Common myeloid progenitor, CD34-positive (primary cell): ENCODE results near the gene GNAL.

ENCODE experiments used
- CTCF ChIA-PET: fragments of 350-600 bp; sonication (Branson Sonifier 250); formaldehyde crosslinking; loops from one replicate; lab custom pipeline; 2021; ENCODE audit warnings: antibody characterized with exemption; lab: Charles Lee
- POLR2A ChIA-PET: fragments of 350-600 bp; sonication (Branson Sonifier 250); formaldehyde crosslinking; loops from one replicate; lab custom pipeline; 2021; ENCODE audit warnings: antibody characterized with exemption; lab: Charles Lee
- DNase-seq, 3 donors: peaks; one replicate each; pipeline versions ENCODE4 v3.0.0 to v3.0.0-alpha.2; 2013
- H3K27ac ChIP-seq, 2 experiments: 1 replicate in 1 of 2; 2 replicates in 1 of 2; pipeline ENCODE4 v1.7.0; 2013; ENCODE audit warnings: inconsistent platforms in 2 of 2, low read length in 2 of 2, mild to moderate bottlenecking in 2 of 2, low read depth in 1 of 2, moderate library complexity in 1 of 2; ENCODE audit not compliant: severe bottlenecking in 2 of 2, insufficient read depth in 1 of 2, poor library complexity in 1 of 2
- H3K27me3 ChIP-seq, 5 experiments: replicated peaks in 2 of 5; 1 replicate in 3 of 5; 2 replicates in 2 of 5; pipeline versions ENCODE4 v1.6.1 to v1.7.0; 2013; ENCODE audit warnings: low read length in 4 of 5, mild to moderate bottlenecking in 2 of 5, moderate library complexity in 2 of 5, inconsistent platforms in 1 of 5; ENCODE audit not compliant: insufficient read depth in 5 of 5, control insufficient read depth in 4 of 5
- H3K36me3 ChIP-seq, 4 experiments: 1 replicate in 2 of 4; 2 replicates in 2 of 4; pipeline versions ENCODE4 v1.6.1 to v1.7.0; 2013; ENCODE audit warnings: low read length in 3 of 4, control low read depth in 1 of 4, mild to moderate bottlenecking in 1 of 4; ENCODE audit not compliant: control insufficient read depth in 4 of 4, insufficient read depth in 4 of 4
- H3K4me1 ChIP-seq, 4 experiments: 1 replicate in 3 of 4; 2 replicates in 1 of 4; pipeline versions ENCODE4 v1.6.1 to v1.7.1; 2013; ENCODE audit warnings: low read length in 3 of 4, mild to moderate bottlenecking in 3 of 4, control low read depth in 1 of 4, inconsistent platforms in 1 of 4, moderate library complexity in 1 of 4; ENCODE audit not compliant: control insufficient read depth in 4 of 4, insufficient read depth in 4 of 4; ENCODE audit errors: control extremely low read depth in 1 of 4
- H3K4me3 ChIP-seq, 7 experiments: 1 replicate in 4 of 7; 2 replicates in 3 of 7; pipeline versions ENCODE4 v1.5.1 to v1.7.0; 2013; ENCODE audit warnings: mild to moderate bottlenecking in 7 of 7, low read length in 6 of 7, moderate library complexity in 6 of 7, inconsistent platforms in 2 of 7, low read depth in 2 of 7, control low read depth in 1 of 7; ENCODE audit not compliant: insufficient read depth in 4 of 7, control insufficient read depth in 1 of 7; ENCODE audit errors: extremely low read depth in 1 of 7
- H3K9me3 ChIP-seq, 5 experiments: 1 replicate in 4 of 5; 2 replicates in 1 of 5; pipeline versions ENCODE4 v1.6.1 to v1.7.1; 2013; ENCODE audit warnings: low read length in 4 of 5, mild to moderate bottlenecking in 2 of 5, inconsistent platforms in 1 of 5, low read depth in 1 of 5, moderate library complexity in 1 of 5; ENCODE audit not compliant: control insufficient read depth in 4 of 5, insufficient read depth in 2 of 5; ENCODE audit errors: control extremely low read depth in 1 of 5
- WGBS: methylation state at CpG from one replicate; pipeline ENCODE4 v1.1.5; 2013; ENCODE audit not compliant: insufficient coverage; 5-methylcytosine and 5-hydroxymethylcytosine counted together

Gene GNAL

DNA sequence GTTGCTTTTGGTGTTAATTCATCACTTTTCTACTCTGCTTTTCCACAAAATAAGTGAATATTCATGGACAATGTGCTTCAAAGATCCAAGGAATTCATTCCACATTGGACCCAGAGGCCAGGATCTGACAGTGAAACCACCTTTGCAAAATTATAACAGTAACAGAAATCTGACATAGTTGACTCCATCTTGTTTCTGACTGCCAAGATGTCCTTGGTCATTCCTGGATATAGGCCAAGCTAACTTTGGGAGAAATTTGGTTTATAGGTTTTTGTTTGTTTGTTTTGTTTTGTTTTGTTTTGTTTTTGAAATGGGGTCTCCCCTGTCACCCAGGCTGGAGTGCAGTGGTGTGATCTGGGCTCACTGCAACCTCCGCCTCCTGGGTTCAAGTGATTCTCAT, 208.7 kb downstream of the GNAL start:
- no CpG with 5 or more reads among the region's 1 CpG for WGBS
- H3K36me3 ChIP-seq, result peaks cover 2 to 28% (median 13%) of the 10 kb centered on the region in 4 experiments
- ChIA-PET POLR2A (no interaction called here), CTCF (no interaction called here)
- no peak for DNase-seq
- peaks cover 0 to 10% (median 4%) of the 10 kb centered on the region in 4 experiments for H3K4me1 ChIP-seq
- no peaks in the 10 kb centered on the region for H3K27me3 ChIP-seq
- H3K4me3 ChIP-seq, result no peak overlapping the region
- no peaks in the 10 kb centered on the region for H3K9me3 ChIP-seq
- no peak overlapping the region for H3K27ac ChIP-seq

DNA sequence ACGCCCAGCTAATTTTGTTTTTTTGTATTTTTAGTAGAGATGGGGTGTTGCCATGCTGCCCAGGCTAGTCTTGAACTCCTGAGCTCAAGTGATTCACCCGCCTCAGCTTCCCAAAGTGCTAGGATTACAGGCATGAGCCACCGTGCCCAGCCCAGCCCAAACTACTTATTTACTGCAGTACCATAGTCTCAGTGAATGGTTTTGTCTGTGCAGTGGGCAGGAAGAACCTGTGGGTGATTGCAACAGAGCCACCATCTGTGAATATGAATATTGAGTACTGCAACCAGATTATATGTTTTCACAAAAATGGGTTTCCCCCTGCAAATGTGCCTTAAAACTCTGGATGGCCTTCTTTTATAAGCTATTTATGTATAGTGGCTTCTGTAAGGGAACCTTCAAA, 210.0 kb downstream of the GNAL start:
- ChIA-PET CTCF (interaction anchor here (0.6 to 1.0 kb wide), 2 partner anchors 14 to 66 kb away, joined by 3 read pairs; no protein-coding TSS in a partner anchor), POLR2A (no interaction called here)
- peaks cover 2 to 34% (median 12%) of the 10 kb centered on the region in 4 experiments for H3K36me3 ChIP-seq
- H3K27ac ChIP-seq, result no peak overlapping the region
- H3K27me3 ChIP-seq, result no peaks in the 10 kb centered on the region
- WGBS, result 100% methylated on average over 1 of the region's 3 CpGs
- peaks cover 0 to 5% (median 2%) of the 10 kb centered on the region in 4 experiments for H3K4me1 ChIP-seq
- H3K4me3 ChIP-seq, result no peak overlapping the region
- no peaks in the 10 kb centered on the region for H3K9me3 ChIP-seq
- no peak for DNase-seq

DNA sequence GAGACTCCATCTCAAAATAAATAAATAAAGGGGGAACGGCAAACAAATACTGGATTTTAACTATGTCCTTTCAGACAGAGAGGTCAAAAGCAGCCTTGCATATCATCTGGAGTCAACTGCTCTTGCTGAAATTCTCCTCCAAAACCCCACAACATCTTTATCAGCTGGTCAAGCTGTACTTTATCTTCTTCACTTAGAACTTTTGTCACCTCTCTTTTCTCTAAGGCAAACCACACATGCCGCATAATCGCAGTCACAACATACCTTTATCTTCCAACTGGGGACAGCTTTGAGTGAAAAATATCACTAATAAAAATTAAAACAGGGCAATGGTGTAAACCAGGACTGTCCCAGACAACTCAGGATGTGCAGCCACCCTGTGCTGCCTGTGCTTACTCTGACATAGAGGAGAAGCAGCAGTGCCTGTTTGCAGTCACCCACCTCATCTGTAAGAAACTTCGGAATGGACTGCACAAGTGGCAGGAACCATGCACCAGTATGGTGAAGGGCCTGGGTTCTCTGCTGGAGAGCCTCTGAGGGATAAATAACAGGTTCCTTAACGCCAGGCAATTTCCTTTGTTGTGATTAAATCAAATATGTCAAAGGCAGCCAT, 212.9 kb downstream of the GNAL start:
- POLR2A ChIA-PET, result no interaction called here
- no peaks in the 10 kb centered on the region for H3K9me3 ChIP-seq
- CTCF ChIA-PET, result interaction anchor here (1.0 kb wide), 1 partner anchor 13 kb away, joined by 3 read pairs; no protein-coding TSS in a partner anchor
- no peak overlapping the region for H3K4me3 ChIP-seq
- no peaks in the 10 kb centered on the region for H3K27me3 ChIP-seq
- DNase-seq, result peak in 1 of 3 donors; percentile 39
- peaks cover 0 to 39% (median 12%) of the 10 kb centered on the region in 4 experiments for H3K36me3 ChIP-seq
- H3K27ac ChIP-seq, result no peak overlapping the region
- WGBS, result 100% methylated on average over 1 of the region's 5 CpGs
- H3K4me1 ChIP-seq, result peaks cover 0 to 4% (median 3%) of the 10 kb centered on the region in 4 experiments

DNA sequence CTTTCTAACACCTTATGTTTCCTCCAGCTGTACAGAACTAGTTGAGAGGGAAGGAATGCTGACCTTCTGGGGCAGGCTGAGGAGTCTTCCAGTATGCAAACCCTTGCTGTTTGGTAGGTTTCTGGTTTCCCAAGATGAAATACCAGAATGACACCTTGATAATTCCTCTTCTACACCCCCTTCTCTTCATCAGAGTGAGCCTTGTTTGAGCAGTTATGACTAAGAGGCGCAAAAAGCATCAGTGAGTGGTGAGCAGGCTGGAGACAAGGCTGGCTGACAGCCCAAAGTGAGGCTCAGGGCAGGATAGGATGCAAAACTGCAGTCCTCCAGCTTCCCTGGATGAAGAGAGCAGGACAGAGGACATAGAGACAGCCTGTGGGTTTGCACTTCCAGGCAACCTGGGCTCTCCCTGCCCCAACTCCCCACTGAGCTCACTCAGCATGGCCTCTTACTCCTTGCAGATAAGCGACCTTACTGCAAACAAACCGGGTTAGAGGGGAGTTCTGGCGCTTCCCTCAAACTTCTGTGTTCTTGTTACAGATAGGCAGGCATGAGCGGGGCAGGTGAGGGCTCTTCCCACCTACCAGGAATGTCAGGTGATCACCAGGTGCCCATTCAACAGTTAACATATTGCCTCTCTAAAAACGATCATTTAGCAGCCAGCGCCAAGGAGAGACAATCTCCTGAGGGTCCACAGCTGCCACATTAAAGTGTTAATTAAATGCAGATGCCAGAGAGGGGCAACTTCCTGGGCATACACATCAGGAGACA, 213.6 kb downstream of the GNAL start:
- WGBS, result 95% methylated on average over 7 of the region's 7 CpGs
- H3K27me3 ChIP-seq, result no peaks in the 10 kb centered on the region
- no peaks in the 10 kb centered on the region for H3K9me3 ChIP-seq
- H3K36me3 ChIP-seq, result peaks cover 0 to 34% (median 11%) of the 10 kb centered on the region in 4 experiments
- peaks cover 3 to 12% (median 9%) of the 10 kb centered on the region in 4 experiments for H3K4me1 ChIP-seq
- ChIA-PET POLR2A (no interaction called here), CTCF (interaction anchor here (1.0 to 1.1 kb wide), 2 partner anchors 12 to 35 kb away, joined by 3 read pairs; no protein-coding TSS in a partner anchor)
- no peak overlapping the region for H3K27ac ChIP-seq
- H3K4me3 ChIP-seq, result no peak overlapping the region
- no peak for DNase-seq

DNA sequence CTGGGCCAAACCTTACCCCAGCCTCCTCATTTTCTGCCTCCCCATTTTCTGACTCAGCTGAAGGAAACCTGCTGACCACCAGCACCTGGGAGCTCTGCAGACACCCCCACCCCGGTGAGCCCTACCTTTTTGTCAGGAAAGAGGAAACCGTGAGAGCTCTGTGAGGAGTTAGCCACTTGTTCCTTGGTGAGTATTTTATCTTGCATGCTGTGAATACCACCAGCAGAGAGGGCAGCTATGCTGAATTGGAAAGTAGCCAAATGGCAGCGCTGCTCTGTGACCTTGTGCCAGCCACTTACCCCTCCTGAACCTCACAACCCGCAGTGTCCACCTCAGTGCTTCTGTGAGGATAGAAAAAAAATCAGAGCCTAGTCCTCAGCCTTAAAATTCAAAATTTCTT, 216.5 kb downstream of the GNAL start:
- Histone ChIP-seq H3K27me3 (no peaks in the 10 kb centered on the region), H3K9me3 (no peaks in the 10 kb centered on the region), H3K4me1 (peaks cover 8 to 24% (median 18%) of the 10 kb centered on the region in 4 experiments), H3K36me3 (peaks cover 0 to 32% (median 8%) of the 10 kb centered on the region in 4 experiments), H3K27ac (no peak overlapping the region), H3K4me3 (no peak overlapping the region)
- no peak for DNase-seq
- POLR2A ChIA-PET, result no interaction called here
- CTCF ChIA-PET, result no interaction called here
- WGBS, result 100% methylated on average over 4 of the region's 4 CpGs

DNA sequence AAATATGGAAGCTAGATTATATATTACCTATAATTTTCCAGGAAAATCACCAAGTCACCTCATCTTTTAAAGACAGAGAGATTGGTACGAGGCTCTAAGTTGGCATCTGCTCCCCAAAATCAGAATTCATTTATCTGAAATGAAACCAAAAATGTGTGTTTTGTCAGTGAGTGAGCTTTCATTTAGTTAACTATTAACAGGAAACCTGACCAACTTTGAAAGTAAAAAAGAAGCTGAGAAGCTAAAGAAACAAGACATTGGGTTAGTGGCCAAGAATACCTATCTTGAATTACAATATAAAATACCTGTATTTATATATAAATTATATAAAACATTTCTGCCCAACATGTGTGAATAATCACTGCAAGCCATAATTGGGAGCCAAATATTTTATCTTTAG, 217.1 kb downstream of the GNAL start:
- Histone ChIP-seq H3K27me3 (no peaks in the 10 kb centered on the region), H3K4me1 (peaks cover 8 to 24% (median 18%) of the 10 kb centered on the region in 4 experiments), H3K4me3 (no peak overlapping the region), H3K27ac (no peak overlapping the region), H3K36me3 (peaks cover 0 to 32% (median 8%) of the 10 kb centered on the region in 4 experiments), H3K9me3 (no peaks in the 10 kb centered on the region)
- no peak for DNase-seq
- ChIA-PET CTCF (no interaction called here), POLR2A (no interaction called here)
- WGBS, result no CpG with 5 or more reads among the region's 1 CpG
